ENCODE measurements around the gene NUPR2.

DNA sequence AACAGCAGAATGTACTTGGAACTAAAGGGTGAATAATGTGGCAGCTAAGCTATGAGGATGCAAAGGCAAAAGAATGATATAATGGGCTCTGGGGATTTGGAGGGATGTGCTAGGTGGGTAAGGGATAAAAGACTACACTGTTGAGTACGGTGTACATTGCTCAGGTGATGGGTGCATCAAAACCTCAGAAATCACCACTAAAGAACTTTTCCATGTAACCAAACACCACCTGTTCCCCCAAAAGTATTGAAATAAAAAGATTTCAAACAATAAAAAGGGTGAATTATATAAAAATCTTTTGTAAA is 8.3 kb downstream of the NUPR2 start:
- TF ChIP-seq, protein P1, sequence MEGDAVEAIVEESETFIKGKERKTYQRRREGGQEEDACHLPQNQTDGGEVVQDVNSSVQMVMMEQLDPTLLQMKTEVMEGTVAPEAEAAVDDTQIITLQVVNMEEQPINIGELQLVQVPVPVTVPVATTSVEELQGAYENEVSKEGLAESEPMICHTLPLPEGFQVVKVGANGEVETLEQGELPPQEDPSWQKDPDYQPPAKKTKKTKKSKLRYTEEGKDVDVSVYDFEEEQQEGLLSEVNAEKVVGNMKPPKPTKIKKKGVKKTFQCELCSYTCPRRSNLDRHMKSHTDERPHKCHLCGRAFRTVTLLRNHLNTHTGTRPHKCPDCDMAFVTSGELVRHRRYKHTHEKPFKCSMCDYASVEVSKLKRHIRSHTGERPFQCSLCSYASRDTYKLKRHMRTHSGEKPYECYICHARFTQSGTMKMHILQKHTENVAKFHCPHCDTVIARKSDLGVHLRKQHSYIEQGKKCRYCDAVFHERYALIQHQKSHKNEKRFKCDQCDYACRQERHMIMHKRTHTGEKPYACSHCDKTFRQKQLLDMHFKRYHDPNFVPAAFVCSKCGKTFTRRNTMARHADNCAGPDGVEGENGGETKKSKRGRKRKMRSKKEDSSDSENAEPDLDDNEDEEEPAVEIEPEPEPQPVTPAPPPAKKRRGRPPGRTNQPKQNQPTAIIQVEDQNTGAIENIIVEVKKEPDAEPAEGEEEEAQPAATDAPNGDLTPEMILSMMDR (IDR thresholded peaks at IDR 0.05; ENCODE audit: low read depth, low read length, poor library complexity, severe bottlenecking), result no peak
- TF ChIP-seq EZH2phosphoT487 (IDR thresholded peaks at IDR 0.05; ENCODE audit: borderline replicate concordance, low read length), result no peak

Measured in DOHH2 (cell line).